ENCODE data around the gene CKS1B.
A peak's percentile ranks its signal among the peaks of the same experiment; 100 is the strongest.

Gene CKS1B

GRCh38 chr1:155001425-155001674, 26.9 kb downstream of the CKS1B start:
- TF ChIP-seq TEAD4 (IDR thresholded peaks at IDR 0.05) (no peak), YY1 (IDR thresholded peaks at IDR 0.05; ENCODE audit: low read depth) (no peak), MAX (IDR thresholded peaks at IDR 0.05) (no peak), EGR1 (IDR thresholded peaks at IDR 0.05) (no peak), REST (IDR thresholded peaks at IDR 0.05; ENCODE audit: low read depth) (no peak)

- TF ChIP-seq YY1 (IDR thresholded peaks at IDR 0.05; ENCODE audit: low read depth) (no peak), TAF1 (IDR thresholded peaks at IDR 0.05; ENCODE audit: low read depth) (peak; percentile 75; the same call in 1 of the 2 replicates), TCF12 (IDR thresholded peaks at IDR 0.05; ENCODE audit: low read depth) (peak; percentile 34; the same call in 1 of the 2 replicates), CREB1 (IDR thresholded peaks at IDR 0.05; ENCODE audit: low read depth) (peak; percentile 47; the same call in 1 of the 2 replicates), REST (IDR thresholded peaks at IDR 0.05; ENCODE audit: low read depth) (no peak), USF1 (IDR thresholded peaks at IDR 0.05) (no peak), TEAD4 (IDR thresholded peaks at IDR 0.05) (peak; percentile 3; the same call in 1 of the 2 replicates), RAD21 (IDR thresholded peaks at IDR 0.05; ENCODE audit: low read depth) (peak; percentile 29; the same call in 1 of the 2 replicates), NFIC (IDR thresholded peaks at IDR 0.05) (no peak), EGR1 (IDR thresholded peaks at IDR 0.05) (0 out of 2 replicates have a peak, but pooled peaks have one; percentile 22), MAX (IDR thresholded peaks at IDR 0.05) (no peak; the same call in 1 of the 2 replicates), ZBTB7A (IDR thresholded peaks at IDR 0.05; ENCODE audit: low read depth) (peak; percentile 97)
These were observed 27.4 kb downstream of the CKS1B start for GRCh38 chr1:155001675-155002463.

- no peak for TF ChIP-seq CEBPB (IDR thresholded peaks at IDR 0.05)
- no peak for TF ChIP-seq REST (IDR thresholded peaks at IDR 0.05; ENCODE audit: low read depth)
- peak; percentile 23; the same call in 1 of the 2 replicates for TF ChIP-seq TAF1 (IDR thresholded peaks at IDR 0.05; ENCODE audit: low read depth)
- TF ChIP-seq FOXM1 (IDR thresholded peaks at IDR 0.05; ENCODE audit: borderline replicate concordance, low read depth): no peak
- TF ChIP-seq CREB1 (IDR thresholded peaks at IDR 0.05; ENCODE audit: low read depth): no peak
- TF ChIP-seq EGR1 (IDR thresholded peaks at IDR 0.05): no peak; the same call in 1 of the 2 replicates
- no peak for TF ChIP-seq MAX (IDR thresholded peaks at IDR 0.05)
- no peak for TF ChIP-seq YY1 (IDR thresholded peaks at IDR 0.05; ENCODE audit: low read depth)
- 0 out of 2 replicates have a peak, but pooled peaks have one; percentile 59 for TF ChIP-seq ZBTB7A (IDR thresholded peaks at IDR 0.05; ENCODE audit: low read depth)
These were observed 28.2 kb downstream of the CKS1B start, which contains the start of gene ZBTB7B for GRCh38 chr1:155002464-155003226. ZBTB7B (plus strand) TSS chr1:155002802; CDS start chr1:155014661, 11,859 bp downstream.

- no peak; the same call in 1 of the 2 replicates for TF ChIP-seq TCF12 (IDR thresholded peaks at IDR 0.05; ENCODE audit: low read depth)
- 0 out of 2 replicates have a peak, but pooled peaks have one; percentile 1 for TF ChIP-seq ZBTB7A (IDR thresholded peaks at IDR 0.05; ENCODE audit: low read depth)
- peak; percentile 77 for TF ChIP-seq NFIC (IDR thresholded peaks at IDR 0.05)
- no peak for TF ChIP-seq EP300 (IDR thresholded peaks at IDR 0.05; ENCODE audit: borderline replicate concordance)
These were observed 28.8 kb downstream of the CKS1B start for GRCh38 chr1:155003227-155003765.
